HUES48 (cell line): Measurements from ENCODE around the gene RDH11.

Source experiments
- H3K27ac ChIP-seq: one replicate; pipeline ENCODE4 v1.7.0; 2013; ENCODE audit warnings: low read depth, low read length, inconsistent platforms
- H3K27me3 ChIP-seq: 2 replicates; pipeline ENCODE4 v1.6.1; 2013; ENCODE audit warnings: mild to moderate bottlenecking, low read length; ENCODE audit not compliant: control insufficient read depth, insufficient read depth
- H3K36me3 ChIP-seq: 2 replicates; pipeline ENCODE4 v1.6.1; 2013; ENCODE audit warnings: low read length; ENCODE audit not compliant: control insufficient read depth, insufficient read depth
- H3K4me1 ChIP-seq: 2 replicates; pipeline ENCODE4 v1.6.1; 2013; ENCODE audit warnings: mild to moderate bottlenecking, low read length; ENCODE audit not compliant: control insufficient read depth, insufficient read depth
- H3K4me3 ChIP-seq: 2 replicates; pipeline ENCODE4 v1.5.1; 2013; ENCODE audit warnings: mild to moderate bottlenecking, low read depth, low read length
- H3K9ac ChIP-seq: 2 replicates; pipeline ENCODE4 v1.6.1; 2013; ENCODE audit warnings: mild to moderate bottlenecking, low read depth, low read length, moderate library complexity
- H3K9me3 ChIP-seq: 2 replicates; pipeline ENCODE4 v1.6.1; 2013; ENCODE audit warnings: low read length; ENCODE audit not compliant: control insufficient read depth, insufficient read depth

Gene RDH11

GRCh38 chr14:67627519-67627918, 68.0 kb downstream of the RDH11 start:
- Histone ChIP-seq H3K4me3 (no peak overlapping the region), H3K27me3 (no peaks in the 10 kb centered on the region), H3K9me3 (peaks cover 3% of the 10 kb centered on the region; the same call in 1 of the 2 replicates), H3K27ac (no peak overlapping the region), H3K36me3 (peaks cover 9% of the 10 kb centered on the region; the same call in 1 of the 2 replicates), H3K9ac (no peak overlapping the region), H3K4me1 (peaks cover 7% of the 10 kb centered on the region)
